ENCODE results near the gene KRTAP9-4.

DNA sequence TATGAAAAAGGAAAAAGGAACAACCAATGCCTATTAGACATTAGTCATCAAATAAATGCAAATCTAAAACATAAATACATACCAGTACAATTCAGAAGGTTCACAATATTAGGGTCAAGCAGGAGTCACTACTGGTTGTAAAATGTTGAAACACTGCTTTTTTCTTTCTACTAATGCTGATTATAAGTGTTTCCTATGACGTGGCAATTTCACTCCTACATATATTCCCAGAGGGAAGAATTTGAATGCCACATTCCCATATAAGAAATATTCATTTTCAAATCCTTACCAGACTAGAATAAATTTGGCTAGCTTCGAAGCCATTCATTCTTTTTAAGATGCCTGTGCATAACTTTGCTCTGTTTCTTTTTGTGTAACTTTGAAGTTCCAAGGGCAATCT lies 25.7 kb upstream of the KRTAP9-4 start:
- TF ChIP-seq, protein P1, sequence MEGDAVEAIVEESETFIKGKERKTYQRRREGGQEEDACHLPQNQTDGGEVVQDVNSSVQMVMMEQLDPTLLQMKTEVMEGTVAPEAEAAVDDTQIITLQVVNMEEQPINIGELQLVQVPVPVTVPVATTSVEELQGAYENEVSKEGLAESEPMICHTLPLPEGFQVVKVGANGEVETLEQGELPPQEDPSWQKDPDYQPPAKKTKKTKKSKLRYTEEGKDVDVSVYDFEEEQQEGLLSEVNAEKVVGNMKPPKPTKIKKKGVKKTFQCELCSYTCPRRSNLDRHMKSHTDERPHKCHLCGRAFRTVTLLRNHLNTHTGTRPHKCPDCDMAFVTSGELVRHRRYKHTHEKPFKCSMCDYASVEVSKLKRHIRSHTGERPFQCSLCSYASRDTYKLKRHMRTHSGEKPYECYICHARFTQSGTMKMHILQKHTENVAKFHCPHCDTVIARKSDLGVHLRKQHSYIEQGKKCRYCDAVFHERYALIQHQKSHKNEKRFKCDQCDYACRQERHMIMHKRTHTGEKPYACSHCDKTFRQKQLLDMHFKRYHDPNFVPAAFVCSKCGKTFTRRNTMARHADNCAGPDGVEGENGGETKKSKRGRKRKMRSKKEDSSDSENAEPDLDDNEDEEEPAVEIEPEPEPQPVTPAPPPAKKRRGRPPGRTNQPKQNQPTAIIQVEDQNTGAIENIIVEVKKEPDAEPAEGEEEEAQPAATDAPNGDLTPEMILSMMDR (IDR thresholded peaks at IDR 0.05; ENCODE audit: low read depth, low read length), result no peak
- no peak for TF ChIP-seq EZH2phosphoT487 (IDR thresholded peaks at IDR 0.05; ENCODE audit: low read depth)
